H7 (cell line): ENCODE measurements around the gene HES4. TPM values are rescaled to one million over a fixed set of nuclear protein-coding genes. Genes with fewer than 3 reads are reported as not detected.
"Not testable (repeated sequence)": the region's sequence is repeated elsewhere in the genome, so short reads cannot be mapped to it uniquely, and the experiment has no call there.

Experiments used
- DNase-seq: peaks from one replicate; pipeline ENCODE4 v3.0.0; 2012
- H3K27me3 ChIP-seq: 2 replicates; pipeline ENCODE4 v1.6.0; 2011; ENCODE audit warnings: mild to moderate bottlenecking, low read length; ENCODE audit not compliant: control insufficient read depth, insufficient read depth
- H3K36me3 ChIP-seq: replicated peaks from 2 replicates; pipeline ENCODE4 v1.5.1; 2011; ENCODE audit warnings: low read length; ENCODE audit not compliant: control insufficient read depth, insufficient read depth
- H3K4me3 ChIP-seq: 2 replicates; pipeline ENCODE4 v1.5.1; 2011; ENCODE audit warnings: low read depth, mild to moderate bottlenecking, control low read depth, low read length, moderate library complexity; ENCODE audit not compliant: insufficient read depth
- total RNA-seq: library from RNA; depleted of rRNA; stranded (reverse); fragments of >200 nt; shearing (Covaris generic); gene quantifications from 2 replicates; pipeline ENCODE4 v1.2.3, GENCODE V29; 2014

Gene HES4
- total RNA-seq, 1 experiment from 2014 or later: 17.5 TPM

GRCh38 chr1:1039145-1039910, 39.4 kb upstream of the HES4 start:
- DNase-seq: no peak
- Histone ChIP-seq H3K4me3 (no peak overlapping the region), H3K27me3 (peaks cover 32% of the 10 kb centered on the region), H3K36me3 (no peaks in the 10 kb centered on the region; the same call in none of the 2 replicates)

DNA sequence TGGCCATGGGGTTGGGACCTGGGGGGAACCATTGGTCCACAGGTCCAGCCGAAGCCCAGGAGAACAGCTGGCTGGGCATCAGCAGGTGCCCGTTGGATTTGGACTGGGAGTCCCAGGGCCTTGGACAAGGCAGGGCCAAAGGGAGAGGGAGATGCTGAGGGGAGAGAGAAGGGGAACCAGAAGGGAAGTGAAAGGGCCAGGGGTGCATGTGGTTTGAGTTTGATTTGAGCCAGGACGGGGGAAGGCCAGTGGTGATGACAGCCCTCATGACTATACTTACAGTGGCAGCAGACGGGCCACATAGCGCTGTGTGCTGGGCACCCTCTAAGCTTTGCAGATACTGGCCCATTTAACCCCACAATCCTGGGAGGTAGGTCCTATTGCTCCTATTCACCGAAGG, 38.8 kb upstream of the HES4 start:
- DNase-seq: no peak
- H3K27me3 ChIP-seq: peaks cover 37% of the 10 kb centered on the region
- no peaks in the 10 kb centered on the region; the same call in none of the 2 replicates for H3K36me3 ChIP-seq
- no peak overlapping the region for H3K4me3 ChIP-seq

GRCh38 chr1:1037366-1038327, 37.8 kb upstream of the HES4 start:
- Histone ChIP-seq H3K36me3 (no peaks in the 10 kb centered on the region; the same call in 1 of the 2 replicates), H3K27me3 (peaks cover 38% of the 10 kb centered on the region), H3K4me3 (no peak overlapping the region)
- no peak for DNase-seq

DNA sequence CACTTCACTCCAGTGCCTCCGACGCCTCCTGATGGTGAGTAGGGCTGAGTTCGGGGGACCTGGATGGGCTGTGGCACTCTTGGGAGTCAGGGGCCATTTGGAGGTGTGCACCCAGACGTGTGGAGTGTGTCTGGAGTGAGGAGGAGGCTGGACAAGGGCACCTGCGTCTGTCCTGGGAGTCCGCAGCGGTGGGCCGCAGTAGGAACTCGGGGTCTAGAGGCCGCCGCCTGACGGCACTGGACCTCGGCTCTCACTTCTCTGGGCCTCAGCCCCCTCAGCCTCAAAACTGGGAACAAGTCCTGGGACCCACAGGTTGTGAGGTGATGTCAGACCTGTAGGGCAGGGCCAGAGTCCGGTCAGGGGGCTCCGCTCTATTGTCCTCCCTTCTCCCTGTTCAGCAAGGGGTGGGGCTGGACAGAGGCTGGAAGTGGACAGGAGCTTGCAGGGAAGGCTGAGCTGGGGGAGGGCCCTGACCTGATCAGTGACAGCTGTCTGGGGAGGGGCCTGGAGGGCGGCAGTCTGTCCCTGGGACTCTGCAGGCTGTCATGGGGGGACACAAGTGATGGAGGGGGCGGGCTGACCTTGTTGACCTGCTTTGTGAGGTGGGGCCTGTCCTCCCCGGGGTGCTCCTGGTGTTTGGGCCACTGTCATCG, 35.5 kb upstream of the HES4 start:
- H3K27me3 ChIP-seq: peaks cover 35% of the 10 kb centered on the region
- no peak overlapping the region for H3K4me3 ChIP-seq
- H3K36me3 ChIP-seq: no peaks in the 10 kb centered on the region; the same call in 1 of the 2 replicates
- DNase-seq: no peak

GRCh38 chr1:1034439-1034781, 34.5 kb upstream of the HES4 start:
- Histone ChIP-seq H3K4me3 (peak overlapping the region; percentile 48), H3K27me3 (peaks cover 26% of the 10 kb centered on the region), H3K36me3 (no peaks in the 10 kb centered on the region; the same call in 1 of the 2 replicates)
- DNase-seq: peak; percentile 83

DNA sequence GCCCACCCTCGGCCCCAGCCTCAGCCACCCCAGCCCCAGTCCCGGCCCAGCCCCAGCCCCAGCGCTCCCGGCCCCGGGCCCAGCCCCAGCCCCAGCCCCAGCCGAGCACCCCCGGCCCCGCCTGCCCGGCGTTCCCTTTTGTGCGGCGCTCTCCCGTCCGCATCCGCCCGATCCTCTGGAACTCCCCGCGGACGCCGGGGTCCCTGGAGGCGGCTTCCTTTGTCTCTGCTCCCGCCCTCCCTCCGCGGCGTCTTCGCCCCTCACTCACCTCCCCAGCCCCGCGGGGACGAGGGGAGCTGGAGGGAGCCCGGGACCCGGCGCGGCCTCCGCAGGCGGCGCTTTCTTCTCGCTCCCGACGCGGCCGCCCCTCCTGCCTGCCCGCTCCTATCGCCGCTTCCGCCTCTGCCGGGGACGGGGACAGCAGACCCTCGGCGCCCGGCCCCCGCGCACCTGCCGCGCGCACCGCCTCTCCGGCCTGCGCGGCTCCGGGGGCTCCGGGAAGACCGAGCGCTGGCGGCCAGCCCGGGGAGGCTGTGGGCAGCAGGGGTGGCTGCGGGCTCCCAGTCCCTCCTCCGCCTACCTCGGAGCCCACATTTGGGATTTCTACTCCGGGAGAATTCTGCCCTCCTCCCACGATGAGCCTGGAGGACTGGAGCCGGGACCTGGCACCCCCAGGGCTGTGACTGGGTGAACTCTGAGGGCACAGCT, 34.0 kb upstream of the HES4 start:
- H3K27me3 ChIP-seq: peaks cover 22% of the 10 kb centered on the region
- no peaks in the 10 kb centered on the region; the same call in 1 of the 2 replicates for H3K36me3 ChIP-seq
- peak; percentile 89 for DNase-seq
- H3K4me3 ChIP-seq: peak overlapping the region; percentile 48

- Histone ChIP-seq H3K27me3 (peaks cover 14% of the 10 kb centered on the region), H3K36me3 (no peaks in the 10 kb centered on the region; the same call in 1 of the 2 replicates), H3K4me3 (peak overlapping the region; percentile 44)
- peak; percentile 99 for DNase-seq
Measured at GRCh38 chr1:1033009-1033587, 33.2 kb upstream of the HES4 start.

DNA sequence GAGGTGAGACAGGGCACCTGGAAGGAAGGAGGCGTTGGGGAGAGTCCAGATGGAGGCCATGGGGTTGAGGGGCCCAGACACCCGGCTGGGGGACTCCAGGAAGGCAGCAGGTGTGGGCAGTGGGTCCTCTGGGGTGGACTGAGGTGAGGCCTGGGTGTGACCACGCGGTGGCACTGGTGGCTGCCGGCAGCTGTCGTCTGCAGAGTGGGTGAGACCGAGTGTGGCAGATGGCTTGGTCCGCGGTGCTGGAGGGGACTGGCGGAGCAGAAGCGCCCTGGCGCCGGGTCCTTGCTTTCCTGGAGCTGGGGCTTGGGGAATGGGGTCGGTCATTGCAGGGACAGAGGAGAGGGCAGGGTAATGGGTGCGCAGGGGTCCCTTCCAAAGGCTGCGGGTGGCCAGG, 32.5 kb upstream of the HES4 start:
- H3K36me3 ChIP-seq: no peaks in the 10 kb centered on the region; the same call in 1 of the 2 replicates
- no peak for DNase-seq
- peak overlapping the region; percentile 31 for H3K4me3 ChIP-seq
- peaks cover 11% of the 10 kb centered on the region for H3K27me3 ChIP-seq

DNA sequence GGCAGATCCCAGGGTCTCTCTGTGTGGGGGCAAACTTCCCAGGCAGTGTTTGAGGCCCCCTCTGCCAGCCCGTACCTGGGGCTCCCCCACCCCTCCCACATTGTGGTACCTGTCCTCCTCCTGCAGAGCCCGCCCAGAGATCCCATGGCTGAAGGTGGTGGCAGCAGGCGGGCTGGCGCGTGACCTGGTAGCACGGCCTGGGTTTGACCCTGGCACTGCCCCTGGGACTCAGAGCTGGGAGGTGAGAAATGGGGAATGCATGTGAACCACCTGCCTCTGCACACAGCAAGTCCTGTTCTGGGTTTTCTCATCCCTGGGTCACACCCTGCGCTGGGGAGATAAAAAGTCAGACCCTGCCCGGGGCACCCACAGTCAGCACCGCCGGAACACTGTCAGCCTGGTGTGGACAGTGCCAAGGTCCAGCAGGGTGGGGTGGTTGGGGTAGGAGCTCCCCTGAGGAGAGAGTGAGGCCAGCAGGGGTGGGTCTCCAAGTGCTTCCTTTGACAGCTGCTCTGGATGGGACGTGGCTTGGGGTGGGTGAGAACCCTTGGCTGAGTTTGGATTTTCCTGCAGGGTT, 31.9 kb upstream of the HES4 start:
- DNase-seq: no peak
- no peaks in the 10 kb centered on the region for H3K36me3 ChIP-seq
- H3K27me3 ChIP-seq: peaks cover 11% of the 10 kb centered on the region

DNA sequence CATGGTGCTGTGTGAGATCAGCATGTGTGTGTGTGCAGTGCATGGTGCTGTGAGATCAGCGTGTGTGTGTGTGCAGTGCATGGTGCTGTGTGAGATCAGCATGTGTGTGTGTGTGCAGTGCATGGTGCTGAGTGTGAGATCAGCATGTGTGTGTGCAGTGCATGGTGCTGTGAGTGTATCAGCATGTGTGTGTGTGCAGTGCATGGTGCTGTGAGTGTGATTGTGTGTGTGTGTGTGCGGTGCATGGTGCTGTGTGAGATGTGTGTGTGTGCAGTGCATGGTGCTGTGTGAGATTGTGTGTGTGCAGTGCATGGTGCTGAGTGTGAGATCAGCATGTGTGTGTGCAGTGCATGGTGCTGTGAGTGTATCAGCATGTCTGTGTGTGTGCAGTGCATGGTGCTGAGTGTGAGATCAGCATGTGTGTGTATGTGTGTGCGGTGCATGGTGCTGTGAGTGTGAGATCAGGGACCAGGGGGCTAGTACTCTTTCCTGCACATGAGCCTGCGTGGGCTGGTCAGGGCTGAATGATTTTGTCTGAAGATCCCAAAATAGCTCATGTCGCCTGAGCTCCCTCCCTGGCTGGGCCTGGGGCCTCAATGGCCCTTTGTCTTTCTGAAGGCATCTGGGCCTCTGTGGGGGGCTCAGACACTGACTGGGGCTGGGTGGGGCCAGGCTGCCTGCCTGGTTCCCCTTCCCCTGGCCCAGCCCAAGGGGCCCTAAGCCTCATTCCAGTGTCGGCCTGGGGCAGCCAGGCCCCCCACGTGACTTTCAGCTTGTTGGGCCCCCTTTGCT, 31.2 kb upstream of the HES4 start:
- not testable (repeated sequence) for H3K36me3 ChIP-seq, H3K27me3 ChIP-seq, DNase-seq, H3K4me3 ChIP-seq

More for the DNA sequence above, 31.9 kb upstream of the HES4 start:
- no peak overlapping the region for H3K4me3 ChIP-seq

GRCh38 chr1:1027791-1028190, 27.9 kb upstream of the HES4 start:
- Histone ChIP-seq H3K27me3 (no peaks in the 10 kb centered on the region), H3K36me3 (no peaks in the 10 kb centered on the region), H3K4me3 (no peak overlapping the region)
- no peak for DNase-seq

GRCh38 chr1:1026599-1027413, 26.9 kb upstream of the HES4 start:
- no peak for DNase-seq
- no peaks in the 10 kb centered on the region for H3K27me3 ChIP-seq
- no peak overlapping the region for H3K4me3 ChIP-seq
- peaks cover 1% of the 10 kb centered on the region for H3K36me3 ChIP-seq
